Measurements from ENCODE around the gene IGSF8. TPM values are rescaled to one million over a fixed set of nuclear protein-coding genes. Genes with fewer than 3 reads are reported as not detected.

IGSF8 gene
- total and polyA plus RNA-seq, 8 donors: 12.9 to 24.7 (median 18.4) TPM

DNA sequence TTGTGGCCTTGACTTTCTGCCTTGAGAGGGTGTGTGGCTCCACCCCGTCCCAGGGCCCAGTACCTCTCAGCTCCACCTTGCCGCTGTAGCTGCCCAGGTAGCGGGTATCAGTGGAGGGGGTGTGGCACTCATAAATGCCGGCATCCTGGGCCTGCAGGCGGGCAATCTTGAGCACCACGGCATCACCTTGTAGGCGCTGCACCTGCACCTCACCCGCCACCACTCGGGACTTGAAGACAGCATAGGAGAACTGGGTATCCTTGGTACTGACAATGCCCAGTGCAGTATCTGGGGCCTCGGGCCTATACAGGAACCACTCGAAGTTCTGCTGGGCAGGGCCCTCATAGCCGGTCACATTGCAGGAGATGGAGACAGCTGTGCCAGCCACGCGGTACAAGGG lies 3.6 kb downstream of the IGSF8 start:
- H3K36me3 ChIP-seq: peaks cover 0 to 29% (median 0%) of the 10 kb centered on the region in 3 donors
- ATAC-seq (no peak), DNase-seq (no peak), FAIRE-seq (no peak)
- intact Hi-C loops (cut with DNase I): no loop called here
- no peaks in the 10 kb centered on the region for H3K27me3 ChIP-seq
- H3K4me3 ChIP-seq: no peak overlapping the region
- WGBS, 2 donors: 91 to 94% methylated on average over 14 of the region's 14 CpGs
- no peak for TF ChIP-seq CTCF (IDR thresholded peaks at IDR 0.05)
- no peaks in the 10 kb centered on the region for H3K9me3 ChIP-seq
- H3K27ac ChIP-seq: no peak overlapping the region
- H3K4me1 ChIP-seq: peaks cover 5 to 22% (median 13%) of the 10 kb centered on the region in 3 donors

GRCh38 chr1:160094291-160094625 lies 4.2 kb downstream of the IGSF8 start:
- WGBS, 2 donors: 72 to 75% methylated on average over 4 of the region's 4 CpGs
- ATAC-seq (no peak), DNase-seq (no peak), FAIRE-seq (no peak)
- intact Hi-C loops (cut with DNase I): no loop called here
- Histone ChIP-seq H3K27me3 (no peaks in the 10 kb centered on the region), H3K4me1 (peaks cover under 1 to 21% (median 13%) of the 10 kb centered on the region in 3 donors), H3K36me3 (peaks cover 0 to 29% (median 0%) of the 10 kb centered on the region in 3 donors), H3K9me3 (no peaks in the 10 kb centered on the region), H3K27ac (no peak overlapping the region), H3K4me3 (no peak overlapping the region)
- no peak for TF ChIP-seq CTCF (IDR thresholded peaks at IDR 0.05)

- DNase-seq (peak in 1 of 6 donors; percentile 35), ATAC-seq (no peak), FAIRE-seq (no peak)
- Histone ChIP-seq H3K27me3 (no peaks in the 10 kb centered on the region), H3K4me3 (no peak overlapping the region), H3K36me3 (peaks cover 0 to 29% (median 0%) of the 10 kb centered on the region in 3 donors), H3K27ac (no peak overlapping the region), H3K4me1 (peaks cover 0 to 20% (median 13%) of the 10 kb centered on the region in 3 donors), H3K9me3 (no peaks in the 10 kb centered on the region)
- no peak for TF ChIP-seq CTCF (IDR thresholded peaks at IDR 0.05)
- WGBS, 2 donors: 74 to 78% methylated on average over 21 of the region's 21 CpGs
- intact Hi-C loops (cut with DNase I): no loop called here
Observed at GRCh38 chr1:160093624-160094290, 4.7 kb downstream of the IGSF8 start.

GRCh38 chr1:160093069-160093395 lies 5.4 kb downstream of the IGSF8 start:
- DNase-seq (peak in 1 of 6 donors; percentile 75), ATAC-seq (no peak), FAIRE-seq (no peak)
- H3K4me3 ChIP-seq: no peak overlapping the region
- H3K27ac ChIP-seq: no peak overlapping the region
- 82 to 89% methylated on average over 9 of the region's 9 CpGs for WGBS, 2 donors
- H3K9me3 ChIP-seq: no peaks in the 10 kb centered on the region
- no peaks in the 10 kb centered on the region for H3K27me3 ChIP-seq
- peaks cover 0 to 20% (median 13%) of the 10 kb centered on the region in 3 donors for H3K4me1 ChIP-seq
- TF ChIP-seq CTCF (IDR thresholded peaks at IDR 0.05): no peak
- intact Hi-C loops (cut with DNase I): no loop called here
- peaks cover 0 to 29% (median 0%) of the 10 kb centered on the region in 3 donors for H3K36me3 ChIP-seq

DNA sequence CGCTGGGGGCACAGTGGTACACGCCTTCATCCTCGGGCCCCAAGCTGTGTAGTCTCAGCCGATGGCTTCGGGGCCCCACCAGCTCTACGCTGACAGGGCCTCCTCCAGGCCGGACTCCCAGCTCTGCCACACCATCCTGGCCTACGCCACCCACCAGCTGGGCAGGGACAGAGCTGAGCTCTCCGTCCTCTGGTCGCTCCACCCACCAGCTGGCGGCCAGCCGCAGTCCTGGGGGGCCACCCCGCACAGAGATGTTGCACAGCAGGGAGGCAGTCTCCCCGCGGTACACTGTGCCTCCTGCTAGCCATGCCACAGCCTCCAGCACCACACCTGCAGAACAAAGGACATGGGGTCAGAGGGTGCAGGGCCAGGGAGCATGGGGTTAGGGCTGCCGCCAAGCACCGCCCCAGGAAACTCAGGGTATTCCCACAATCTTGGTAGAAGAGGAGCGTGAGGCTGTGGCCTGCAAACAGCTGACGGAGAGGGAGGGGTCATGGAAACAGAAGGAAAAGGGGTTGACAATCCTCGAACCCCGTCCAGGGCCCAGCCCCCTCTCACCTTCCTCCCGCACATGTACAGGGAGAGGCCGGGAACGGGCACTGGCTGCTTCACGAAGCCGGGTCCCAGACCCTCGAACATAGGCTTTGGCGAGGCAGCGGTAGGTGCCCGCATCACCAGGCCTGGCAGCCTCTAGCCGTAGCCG lies 5.9 kb downstream of the IGSF8 start:
- WGBS, 2 donors: 95 to 96% methylated on average over 25 to 32 of the region's 32 CpGs
- peaks cover 0 to 29% (median 0%) of the 10 kb centered on the region in 3 donors for H3K36me3 ChIP-seq
- FAIRE-seq (no peak), ATAC-seq (no peak), DNase-seq (no peak)
- no peak for TF ChIP-seq CTCF (IDR thresholded peaks at IDR 0.05)
- H3K27me3 ChIP-seq: no peaks in the 10 kb centered on the region
- H3K27ac ChIP-seq: no peak overlapping the region
- intact Hi-C loops (cut with DNase I): no loop called here
- H3K4me3 ChIP-seq: no peak overlapping the region
- no peaks in the 10 kb centered on the region for H3K9me3 ChIP-seq
- peaks cover 0 to 16% (median 13%) of the 10 kb centered on the region in 3 donors for H3K4me1 ChIP-seq
